GM12878 (cell line): ENCODE measurements around the gene ZNF592. TPM values are rescaled to one million over a fixed set of nuclear protein-coding genes. Genes with fewer than 3 reads are reported as not detected.
A peak's percentile ranks its signal among the peaks of the same experiment; 100 is the strongest.

Experiments used
- ATAC-seq: fragments of 200-7000 bp; cut with Tn5 transposase; 3 replicates; pipeline ENCODE4 v1.9.1; 2020; ENCODE audit warnings: mild to moderate bottlenecking, moderate library complexity
- BruUV-seq: library from RNA; stranded (reverse); fragments of 400-500 nt; replicated peaks from 2 replicates; lab custom pipeline; 2021; lab: Mats Ljungman, UMichigan
- CTCF ChIA-PET: fragments of 300-600 bp; sonication (Branson Sonifier 250); formaldehyde crosslinking; extraction: SDS; loops from one replicate; lab custom pipeline; 2021; ENCODE audit warnings: inconsistent platforms; lab: Yijun Ruan, JAX
- POLR2A ChIA-PET: fragments of 350-600 bp; formaldehyde crosslinking; extraction: SDS; loops from one replicate; lab custom pipeline; 2021; ENCODE audit warnings: inconsistent platforms; lab: Charles Lee
- RAD21 ChIA-PET: fragments of 300-600 bp; sonication (Branson Sonifier 250); formaldehyde crosslinking; loops from one replicate; lab custom pipeline; 2023; ENCODE audit warnings: antibody characterized with exemption; ENCODE audit not compliant: unreplicated experiment; lab: Charles Lee
- SMC1A ChIA-PET: fragments of 300-600 bp; sonication (Branson Sonifier 250); formaldehyde crosslinking; loops from one replicate; lab custom pipeline; 2023; ENCODE audit not compliant: unreplicated experiment, uncharacterized antibody; lab: Charles Lee
- DNase-seq: peaks from one replicate; pipeline ENCODE4 v3.0.0-alpha.2; 2011; ENCODE audit warnings: low read depth, low spot score
- FAIRE-seq: peaks from 3 replicates; lab custom pipeline; 2011; peaks lifted over from hg19 to GRCh38; lab: Jason Lieb, UNC
- H2AFZ ChIP-seq: 2 replicates; pipeline ENCODE4 v1.6.0; 2011; ENCODE audit warnings: low read depth, low read length, control low read depth; ENCODE audit not compliant: control insufficient read depth
- H3K27ac ChIP-seq: 2 replicates; pipeline ENCODE4 v1.5.1; 2011; ENCODE audit warnings: control low read depth; ENCODE audit not compliant: control insufficient read depth, insufficient read depth
- H3K27me3 ChIP-seq, 2 experiments: replicated peaks in 1 of 2; 2 replicates each; pipeline versions ENCODE4 v1.6.0 to v1.6.1; 2011; ENCODE audit warnings: low read length in 1 of 2; ENCODE audit not compliant: control insufficient read depth in 2 of 2, insufficient read depth in 2 of 2
- H3K36me3 ChIP-seq, 2 experiments: 2 replicates each; pipeline ENCODE4 v1.5.1; 2011; ENCODE audit warnings: low read length in 1 of 2; ENCODE audit not compliant: control insufficient read depth in 2 of 2, insufficient read depth in 2 of 2
- H3K4me1 ChIP-seq: 2 replicates; pipeline ENCODE4 v1.6.1; 2011; ENCODE audit warnings: mild to moderate bottlenecking, low read length, moderate library complexity, mixed read lengths; ENCODE audit not compliant: control insufficient read depth, insufficient read depth
- H3K4me2 ChIP-seq: 2 replicates; pipeline ENCODE4 v1.6.0; 2011; ENCODE audit warnings: control low read depth; ENCODE audit not compliant: control insufficient read depth, insufficient read depth
- H3K4me3 ChIP-seq: fragments of 200-600 bp; sonication (generic); 2 replicates; pipeline ENCODE4 v1.5.1; 2016
- H3K79me2 ChIP-seq: 2 replicates; pipeline ENCODE4 v1.6.0; 2011; ENCODE audit warnings: low read length; ENCODE audit not compliant: control insufficient read depth, insufficient read depth
- H3K9ac ChIP-seq: 2 replicates; pipeline ENCODE4 v1.8.0; 2011; ENCODE audit warnings: low read length, control low read depth, mixed read lengths; ENCODE audit not compliant: control insufficient read depth, insufficient read depth
- H3K9me3 ChIP-seq: replicated peaks from 3 replicates; pipeline ENCODE4 v1.5.1; 2011; ENCODE audit warnings: mild to moderate bottlenecking, low read length; ENCODE audit not compliant: control insufficient read depth, insufficient read depth
- H4K20me1 ChIP-seq: 2 replicates; pipeline ENCODE4 v1.6.0; 2011; ENCODE audit not compliant: control insufficient read depth, insufficient read depth
- DPF2 ChIP-seq: fragments of 450-650 bp; IDR thresholded peaks from 2 replicates; pipeline ENCODE4 v1.6.1; 2017; ENCODE audit warnings: mild to moderate bottlenecking
- EED ChIP-seq: sonication (generic); IDR thresholded peaks from 2 replicates; pipeline ENCODE4 v1.6.1; 2016; ENCODE audit warnings: antibody characterized with exemption, low read depth
- EP300 ChIP-seq, 2 experiments: fragments of 150-350 bp in 1 of 2; IDR thresholded peaks; 2 replicates each; pipeline ENCODE4 v1.6.1; 2011 to 2012; ENCODE audit warnings: low read depth in 2 of 2, low read length in 2 of 2, borderline replicate concordance in 1 of 2, improper control_type of control experiment in 1 of 2, inconsistent platforms in 1 of 2; ENCODE audit not compliant: control insufficient read depth in 1 of 2
- HDGF ChIP-seq: fragments of 450-650 bp; IDR thresholded peaks from 2 replicates; pipeline ENCODE4 v1.6.1; 2016; ENCODE audit warnings: antibody characterized with exemption
- NFYA ChIP-seq: IDR thresholded peaks from 2 replicates; pipeline ENCODE4 v1.6.1; 2011; ENCODE audit warnings: low read depth, mild to moderate bottlenecking, low read length, improper control_type of control experiment, borderline replicate concordance
- NRF1 ChIP-seq: conservative IDR thresholded peaks from 2 replicates; pipeline ENCODE4 v1.6.1; 2011; ENCODE audit warnings: mild to moderate bottlenecking, low read depth, low read length, improper control_type of control experiment
- SIN3A ChIP-seq: IDR thresholded peaks from 2 replicates; pipeline ENCODE4 v1.6.1; 2012; ENCODE audit warnings: low read depth, low read length, improper control_type of control experiment
- SREBF1 ChIP-seq: IDR thresholded peaks from 2 replicates; pipeline ENCODE4 v1.6.1; 2012; ENCODE audit warnings: mild to moderate bottlenecking, low read length
- YY1 ChIP-seq: IDR thresholded peaks from 2 replicates; pipeline ENCODE4 v1.6.1; 2011; ENCODE audit warnings: low read depth, mild to moderate bottlenecking, low read length
- WGBS: methylation state at CpG from one replicate; pipeline ENCODE4 v1.1.6; 2016; ENCODE audit warnings: low lambda C conversion rate; ENCODE audit not compliant: insufficient replicate concordance, insufficient coverage; ENCODE audit errors: missing lambda C conversion rate; 5-methylcytosine and 5-hydroxymethylcytosine counted together
- in situ Hi-C: fragments of 300-500 bp; cut with MboI; formaldehyde crosslinking; loops from 9 replicates; pipeline ENCODE4 v1.14.3; 2018; ENCODE audit warnings: mixed read lengths
- intact Hi-C: fragments of 100-400 bp; cut with micrococcal nuclease; formaldehyde crosslinking; loops from one replicate; pipeline ENCODE4 v1.14.2; 2022; ENCODE audit not compliant: unreplicated experiment
- polyA plus RNA-seq, 11 experiments: library from polyadenylated mRNA; depleted of rRNA in 4 of 11; unstranded in 6 of 11; stranded (reverse) in 5 of 11; fragments of >200 nt; fragmentation: Nextera tagmentation in 4 of 11; fragmentation: Illumina TruSeq in 1 of 11; extraction: Ambion mirVana in 4 of 11; extraction: Trizol in 1 of 11; gene quantifications; 1 replicate in 1 of 11; 2 replicates in 10 of 11; pipeline versions ENCODE4 v1.2.1 to v1.2.3, GENCODE V29; 2011 to 2016; ENCODE audit warnings: inconsistent platforms in 2 of 11, missing spikeins in 2 of 11, low read depth in 1 of 11
- total RNA-seq, 4 experiments: library from RNA; depleted of rRNA in 3 of 4; stranded (reverse); fragments of >200 nt in 3 of 4; fragmentation: Illumina TruSeq in 1 of 4; extraction: Trizol in 1 of 4; gene quantifications; 2 replicates each; pipeline versions ENCODE4 v1.2.1 to v1.2.3, GENCODE V29; 2013 to 2021

ZNF592 gene
- total and polyA plus RNA-seq, 10 of the 15 experiments (the other 5 are each of a cell fraction or from before 2014, with no cell fraction given) = 0.95 to 23.7 (median 8.6) TPM

- TF ChIP-seq EED (peak; percentile 43; the same call in 1 of the 2 replicates), HDGF (peak; percentile 59; the same call in 1 of the 2 replicates), EP300 (IDR thresholded peaks at IDR 0.05; ENCODE audit: borderline replicate concordance in 1 of 2, control insufficient read depth in 1 of 2, low read depth in 2 of 2, low read length in 2 of 2) (no peak), NFYA (no peak), SREBF1 (no peak), DPF2 (peak; percentile 58; the same call in 1 of the 2 replicates)
Observed at GRCh38 chr15:84725001-84725491, 23.3 kb upstream of the ZNF592 start (continued).

- Histone ChIP-seq H3K4me3 (no peak overlapping the region), H3K9ac (no peak overlapping the region), H2AFZ (no peak overlapping the region), H3K79me2 (no peaks in the 10 kb centered on the region), H3K36me3 (no peaks in the 10 kb centered on the region), H3K4me1 (peaks cover 8% of the 10 kb centered on the region), H4K20me1 (no peaks in the 10 kb centered on the region), H3K27me3 (no peaks in the 10 kb centered on the region), H3K4me2 (no peak overlapping the region), H3K9me3 (no peaks in the 10 kb centered on the region), H3K27ac (no peak overlapping the region)
- 97% methylated on average over 6 of the region's 6 CpGs for WGBS
- ATAC-seq (no peak), DNase-seq (no peak), FAIRE-seq (no peak)
- CTCF ChIA-PET = interaction anchor here (1.8 kb wide), 1 partner anchor 35 kb away, joined by 6 read pairs; no protein-coding TSS in a partner anchor
- POLR2A ChIA-PET = interaction anchor here (0.6 to 1.5 kb wide), 3 partner anchors 9 to 151 kb away, joined by 4 to 12 read pairs (median 4); no protein-coding TSS in a partner anchor
- TF ChIP-seq YY1 = no peak
- no peak for TF ChIP-seq NRF1
- no peak for TF ChIP-seq SIN3A
- in situ Hi-C loops = no loop called here
- intact Hi-C loops = no loop called here
- SMC1A ChIA-PET = interaction anchor here (3.3 kb wide), 1 partner anchor 11 kb away, joined by 12 read pairs; the partner anchor contains the start of gene SEC11A
- no TSS peak for BruUV-seq
- RAD21 ChIA-PET = interaction anchor here (0.6 kb wide), 1 partner anchor 95 kb away, joined by 3 read pairs; no protein-coding TSS in a partner anchor
Observed at GRCh38 chr15:84727429-84727828, 21.0 kb upstream of the ZNF592 start.
